GM19099 (cell line): Measurements from ENCODE around the gene RAD51B.

Experiments
- POLR2A ChIP-seq: IDR thresholded peaks from 3 replicates; pipeline ENCODE4 v1.6.1; 2011; ENCODE audit warnings: low read depth; ENCODE audit not compliant: insufficient read length; ENCODE audit errors: extremely low read depth

Gene RAD51B

DNA sequence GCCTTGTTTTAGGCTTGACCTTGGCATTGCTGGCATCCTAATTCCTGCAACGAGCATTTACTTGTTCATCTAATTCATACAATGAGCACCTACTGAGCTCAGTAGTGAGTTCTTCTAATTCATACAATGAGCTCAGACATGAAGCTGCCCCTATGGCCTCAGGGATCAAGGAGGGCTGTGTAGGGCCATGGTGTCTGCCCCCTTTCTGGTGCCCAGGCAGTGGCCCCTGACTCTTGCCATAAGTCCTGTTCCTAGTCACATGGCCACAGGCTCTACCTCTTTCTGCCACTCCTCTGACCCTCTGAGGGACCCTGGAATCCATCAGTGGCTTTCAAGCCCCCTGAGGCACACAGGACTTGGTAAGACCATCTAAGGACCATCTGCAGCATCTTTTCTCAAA lies 824.5 kb downstream of the RAD51B start:
- no peak for TF ChIP-seq POLR2A

DNA sequence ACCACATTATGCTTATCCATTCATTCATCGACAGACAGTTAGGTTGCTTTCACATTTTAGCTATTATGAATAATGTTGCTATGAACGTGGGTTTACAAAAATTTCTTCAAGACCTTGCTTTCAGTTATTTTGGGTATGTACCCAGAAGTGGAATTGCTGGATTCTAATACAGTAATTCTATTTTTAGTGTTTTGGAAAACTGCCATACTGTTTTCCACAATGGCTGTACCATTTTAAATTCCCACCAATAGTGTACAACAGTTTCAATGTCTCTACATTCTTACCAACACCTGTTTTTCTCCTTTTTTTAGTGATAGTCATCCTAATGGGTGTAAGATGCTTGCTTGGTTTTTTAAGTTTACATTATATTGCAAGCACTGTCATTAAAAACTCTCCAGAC lies 825.8 kb downstream of the RAD51B start:
- TF ChIP-seq POLR2A, result no peak

DNA sequence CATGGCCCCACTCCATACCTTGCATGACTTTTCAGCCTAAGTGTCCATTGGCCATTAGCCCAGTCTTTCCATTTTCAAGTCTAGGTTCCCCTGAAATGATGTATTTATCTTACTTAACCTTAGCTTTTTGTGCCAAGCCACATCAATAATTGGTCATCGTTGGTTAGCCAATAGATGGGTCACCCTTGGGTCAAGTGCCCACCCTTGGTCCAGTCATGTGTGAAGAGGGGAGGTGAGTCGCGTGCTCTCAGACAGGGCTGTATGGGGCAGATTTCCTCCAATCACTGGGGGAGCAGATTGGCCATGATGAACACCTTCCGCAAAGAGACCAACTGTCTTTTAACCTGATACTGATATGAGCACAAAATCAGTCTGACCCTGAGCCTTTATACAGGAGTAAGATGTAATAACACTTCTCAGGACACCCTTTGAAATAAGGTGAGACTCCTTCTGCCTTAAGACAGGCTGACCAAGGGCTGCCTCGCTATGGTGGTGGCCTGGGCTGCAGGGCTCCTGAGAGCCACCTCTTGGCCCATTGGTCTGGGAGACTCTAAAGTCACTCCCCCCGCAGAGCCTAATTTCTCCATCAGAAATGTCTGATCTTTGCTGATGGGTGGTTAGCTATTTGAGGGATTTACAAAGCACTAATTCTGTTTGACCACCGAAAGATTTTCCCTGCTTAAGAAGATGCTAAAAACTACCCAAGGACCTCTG lies 830.1 kb downstream of the RAD51B start:
- no peak for TF ChIP-seq POLR2A

DNA sequence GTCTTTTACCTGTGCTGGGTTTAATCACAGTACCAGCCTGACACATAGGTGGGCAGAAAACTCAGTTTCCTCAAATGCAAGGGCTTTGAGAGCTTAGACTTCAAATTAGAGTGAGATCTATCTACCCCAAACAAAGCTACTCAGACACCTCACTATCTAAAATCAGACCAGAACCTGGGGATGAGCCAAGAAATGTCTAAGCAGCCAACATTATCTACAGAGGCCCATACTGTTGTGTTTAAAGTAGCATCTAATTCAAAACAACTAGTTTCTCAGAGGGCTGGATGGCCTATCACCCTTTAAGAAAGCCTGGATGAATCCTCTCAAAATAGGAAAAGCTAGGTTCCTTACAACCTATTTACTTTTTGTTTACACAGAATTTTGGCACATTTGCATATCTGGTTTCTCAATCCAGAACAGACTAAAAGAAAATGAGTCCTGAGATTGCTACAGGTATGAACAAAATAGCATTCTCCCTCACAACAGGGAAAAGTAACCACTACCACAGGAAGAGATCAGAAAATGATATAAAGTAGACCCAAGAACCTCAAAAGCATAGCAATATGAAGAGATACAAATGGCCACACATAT lies 830.9 kb downstream of the RAD51B start:
- TF ChIP-seq POLR2A, result no peak

DNA sequence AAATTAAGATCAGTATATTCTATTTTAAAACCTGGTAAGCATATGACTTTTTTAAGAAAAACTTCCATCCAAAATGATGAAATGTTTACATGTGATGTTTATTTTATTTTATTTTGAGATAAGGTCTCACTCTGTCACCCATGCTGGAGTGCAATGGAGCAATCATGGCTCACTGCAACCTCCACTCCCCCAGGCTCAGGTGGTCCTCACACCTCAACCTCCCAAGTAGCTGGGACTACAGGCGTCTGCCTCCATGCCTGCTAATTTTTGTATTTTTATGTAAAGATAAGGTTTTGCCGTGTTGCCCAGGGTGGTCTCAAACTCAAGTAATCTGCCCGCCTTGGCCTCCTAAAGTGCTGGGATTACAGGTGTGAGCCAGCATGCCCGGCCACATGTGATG lies 831.5 kb downstream of the RAD51B start:
- no peak for TF ChIP-seq POLR2A

DNA sequence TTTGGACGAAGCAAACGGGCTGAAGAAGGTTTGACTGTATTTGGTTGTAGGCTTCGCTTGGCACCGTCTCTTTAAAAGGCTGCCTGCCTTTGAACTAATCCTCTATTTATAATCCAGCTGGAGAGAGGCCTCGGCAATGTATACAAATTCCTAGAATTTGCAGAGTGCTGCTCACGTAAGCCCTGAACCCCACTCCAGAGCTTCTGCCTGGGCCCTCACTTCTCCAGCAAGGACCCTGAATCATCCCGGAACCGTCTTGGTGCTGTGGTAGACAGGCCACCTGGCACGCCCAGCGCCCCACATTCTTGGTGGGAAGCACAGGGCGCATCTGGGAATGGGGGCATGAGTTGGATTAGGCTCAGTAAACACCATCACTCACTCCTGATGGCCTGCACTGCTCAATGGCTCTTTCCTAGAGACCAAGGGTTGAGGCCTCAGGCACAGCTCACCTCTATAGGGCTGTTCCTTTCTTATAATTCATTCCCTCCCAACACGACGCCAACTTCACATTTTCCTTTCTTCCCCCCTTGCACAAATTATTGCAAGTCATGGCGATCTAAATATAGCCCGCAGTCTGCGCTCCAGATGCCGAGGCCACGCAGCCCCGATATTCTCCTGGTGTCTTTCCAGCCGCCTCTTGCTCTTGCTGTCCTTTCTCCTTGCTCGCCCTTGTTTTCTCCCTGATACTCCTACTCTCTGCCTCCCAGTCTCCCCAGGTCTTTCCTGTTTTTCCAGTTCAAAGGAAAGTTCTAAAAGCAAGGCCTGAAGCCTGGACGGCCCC lies 832.3 kb downstream of the RAD51B start:
- TF ChIP-seq POLR2A, result no peak

DNA sequence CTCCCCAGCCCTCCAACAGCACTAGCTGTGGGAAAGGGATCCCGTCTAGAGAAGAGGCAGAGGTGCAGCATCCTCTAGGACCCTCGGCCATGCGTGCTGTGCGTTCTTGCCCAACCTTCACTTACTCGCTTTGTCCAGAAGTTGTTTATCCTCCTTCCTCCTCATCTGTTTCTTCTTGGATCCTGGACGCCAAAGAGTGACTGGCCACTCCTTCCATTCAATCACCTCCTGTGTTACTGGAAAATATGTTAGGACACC lies 832.8 kb downstream of the RAD51B start:
- no peak for TF ChIP-seq POLR2A

DNA sequence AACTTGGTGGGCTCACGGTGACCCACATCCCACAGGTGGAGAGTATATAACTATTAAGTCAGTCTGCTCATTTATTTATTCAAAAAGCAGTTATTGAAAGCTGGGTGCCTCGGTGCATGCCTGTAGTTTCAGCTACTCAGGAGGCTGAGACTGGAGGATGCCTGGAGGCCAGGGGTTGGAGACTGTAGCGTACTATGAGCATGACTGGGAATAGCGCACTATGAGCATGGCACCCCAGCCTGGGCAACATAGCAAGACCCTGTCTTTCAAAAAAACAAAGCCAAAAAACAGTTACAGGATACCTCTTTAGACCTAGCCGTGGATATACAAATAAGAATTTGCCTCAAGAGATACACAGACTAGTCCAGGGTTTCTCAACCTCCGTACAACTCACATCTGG lies 833.5 kb downstream of the RAD51B start:
- no peak for TF ChIP-seq POLR2A

DNA sequence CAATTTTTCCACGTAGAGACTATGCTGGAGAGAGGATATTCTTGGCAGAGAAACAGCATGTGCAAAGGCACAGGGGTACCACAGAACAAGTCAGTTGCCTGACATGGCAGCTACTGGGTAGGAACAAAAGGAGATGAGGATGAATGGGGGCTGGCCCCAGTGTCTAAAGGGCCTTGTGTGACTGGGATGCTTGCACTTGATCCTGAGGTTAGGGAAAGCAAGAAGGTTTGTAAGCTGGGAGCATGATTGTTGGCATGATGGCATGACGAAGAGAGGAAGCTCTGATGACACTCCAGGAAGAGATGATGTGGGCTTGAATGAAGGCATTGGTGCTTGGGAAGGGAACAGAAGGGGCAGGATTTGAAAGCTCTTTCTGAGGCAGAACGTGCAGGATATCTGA lies 834.2 kb downstream of the RAD51B start:
- TF ChIP-seq POLR2A, result no peak

DNA sequence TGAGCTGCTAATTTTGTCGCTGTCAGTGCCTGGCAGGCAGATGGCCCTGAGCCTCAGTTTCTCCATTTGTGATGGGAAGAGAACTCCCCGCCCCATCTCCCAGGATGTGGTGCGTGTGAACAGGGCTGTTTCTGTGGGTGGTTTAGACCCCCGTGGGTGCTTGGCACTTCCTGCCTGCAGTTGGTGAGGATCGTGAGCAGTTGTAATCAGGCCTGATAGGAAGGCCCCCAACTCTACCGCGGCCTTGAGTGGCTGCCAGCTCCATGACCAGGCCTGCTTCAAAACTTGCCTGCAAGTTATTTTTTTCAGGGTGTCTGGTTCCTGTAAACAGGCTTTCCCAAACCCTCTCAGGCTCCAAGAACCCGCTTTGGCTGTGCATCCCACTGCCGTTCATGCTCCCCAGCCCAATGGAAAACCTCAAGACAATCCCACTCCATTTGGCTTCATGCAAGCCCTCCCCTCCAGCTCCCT lies 834.9 kb downstream of the RAD51B start:
- no peak for TF ChIP-seq POLR2A

DNA sequence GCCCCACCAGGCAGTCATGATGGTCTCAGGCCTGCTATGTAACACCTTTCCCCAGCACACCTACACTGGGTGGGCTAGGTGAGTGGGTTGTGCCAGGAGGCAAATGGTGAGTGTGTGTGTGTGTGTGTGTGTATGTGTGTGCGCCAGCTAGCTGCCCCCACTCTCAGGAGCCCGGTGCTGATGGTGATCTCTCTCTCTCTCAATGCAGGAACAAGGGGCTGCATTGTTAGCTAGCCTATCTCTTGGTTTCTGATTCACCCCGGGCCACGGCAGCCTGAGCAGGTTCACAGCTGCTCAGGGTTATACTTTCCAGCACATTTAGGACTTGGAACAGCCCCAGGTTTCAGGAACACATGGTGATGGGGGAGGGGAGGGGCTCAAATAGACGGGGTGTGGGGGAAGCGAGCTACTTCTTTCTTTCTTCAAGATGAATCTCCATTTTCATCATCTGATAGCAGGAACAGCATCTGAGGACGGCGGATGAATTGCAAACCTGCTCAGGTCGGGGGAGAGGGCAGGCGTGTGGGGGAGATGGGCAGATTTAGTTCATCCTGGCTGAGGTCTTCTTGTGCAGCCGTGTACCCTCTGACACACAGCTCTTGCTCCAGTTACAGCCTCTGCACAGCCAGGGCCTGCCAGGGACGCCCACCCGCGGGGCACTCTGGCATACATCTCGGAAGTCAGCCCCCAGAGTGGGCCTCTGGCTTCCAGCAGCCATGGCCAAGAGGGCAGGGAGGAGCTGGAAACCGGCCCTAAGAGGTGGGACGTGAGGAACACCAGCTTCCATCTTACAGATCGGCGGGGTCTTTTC lies 835.6 kb downstream of the RAD51B start:
- TF ChIP-seq POLR2A, result no peak

DNA sequence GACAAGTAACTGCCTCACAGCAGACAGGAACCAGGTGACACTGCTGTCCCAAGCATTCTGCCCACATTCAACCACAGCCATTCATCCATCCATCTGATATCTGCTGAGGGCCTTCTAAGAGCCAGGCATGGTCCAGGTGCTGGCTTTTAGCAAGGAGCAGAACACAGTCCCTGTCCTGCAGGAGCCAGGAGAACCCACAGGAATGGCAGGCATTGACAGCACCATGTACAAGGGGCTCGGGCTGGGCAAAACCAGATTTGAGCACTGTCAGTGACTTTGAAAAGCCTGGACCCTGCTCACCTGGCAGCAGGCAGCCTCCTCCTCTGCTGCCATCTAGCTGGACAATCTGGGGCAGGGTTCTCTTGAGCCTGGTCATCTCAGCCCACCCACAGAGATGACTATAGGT lies 836.3 kb downstream of the RAD51B start:
- TF ChIP-seq POLR2A, result no peak

DNA sequence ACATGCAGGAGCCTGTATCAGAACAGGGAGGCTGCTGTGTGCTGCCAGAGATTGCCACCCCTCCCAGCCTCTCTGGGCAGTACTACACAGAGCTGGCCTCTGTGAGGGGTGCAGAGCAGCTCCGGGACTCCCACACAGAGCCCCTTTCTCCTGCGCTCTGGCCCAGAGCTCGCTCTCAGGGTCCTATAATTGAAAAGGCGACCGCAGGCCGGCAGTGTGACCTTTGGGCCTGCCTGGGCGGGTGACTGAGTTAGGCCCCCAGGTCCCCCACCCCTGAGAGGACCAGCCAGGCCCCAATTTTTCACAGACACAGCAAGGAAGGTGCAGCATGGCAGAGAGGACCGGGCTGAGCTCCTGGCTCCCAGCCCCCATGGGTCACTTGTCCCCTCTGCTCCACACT lies 836.9 kb downstream of the RAD51B start:
- no peak for TF ChIP-seq POLR2A

DNA sequence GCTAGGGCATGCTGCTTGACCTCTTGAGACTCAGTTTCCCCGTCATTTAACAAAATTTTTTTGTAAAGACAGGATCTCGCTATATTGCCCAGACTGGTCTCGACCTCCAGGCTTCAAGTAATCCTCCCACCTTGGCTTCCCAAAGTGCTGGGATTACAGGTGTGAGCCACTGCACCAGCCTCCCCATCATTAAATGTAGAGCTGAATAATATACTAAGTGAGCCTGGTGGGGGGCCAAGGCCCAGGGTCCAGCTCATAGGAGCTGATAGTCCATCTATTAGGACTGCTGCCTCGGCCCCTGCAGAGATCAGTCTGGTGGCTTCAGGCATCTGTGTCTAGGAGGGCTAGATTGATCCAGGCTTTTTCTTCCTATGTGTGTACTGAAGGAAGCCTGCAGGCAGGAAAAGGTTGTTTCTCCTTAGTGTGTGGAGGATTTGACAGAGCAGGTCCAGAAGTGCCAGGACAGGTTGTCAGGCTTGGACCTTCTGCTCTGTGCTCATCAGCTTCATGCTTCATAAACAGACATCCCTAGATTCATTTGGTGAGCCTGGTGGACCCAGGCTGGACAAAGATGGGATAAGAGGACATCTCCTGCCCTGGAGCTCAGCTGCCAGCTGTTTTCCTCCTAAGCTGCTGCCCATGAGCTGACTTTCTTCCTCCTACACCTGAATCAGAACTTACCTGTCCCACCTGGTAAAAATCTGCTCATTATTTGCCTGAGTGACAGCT lies 837.9 kb downstream of the RAD51B start:
- TF ChIP-seq POLR2A, result no peak

DNA sequence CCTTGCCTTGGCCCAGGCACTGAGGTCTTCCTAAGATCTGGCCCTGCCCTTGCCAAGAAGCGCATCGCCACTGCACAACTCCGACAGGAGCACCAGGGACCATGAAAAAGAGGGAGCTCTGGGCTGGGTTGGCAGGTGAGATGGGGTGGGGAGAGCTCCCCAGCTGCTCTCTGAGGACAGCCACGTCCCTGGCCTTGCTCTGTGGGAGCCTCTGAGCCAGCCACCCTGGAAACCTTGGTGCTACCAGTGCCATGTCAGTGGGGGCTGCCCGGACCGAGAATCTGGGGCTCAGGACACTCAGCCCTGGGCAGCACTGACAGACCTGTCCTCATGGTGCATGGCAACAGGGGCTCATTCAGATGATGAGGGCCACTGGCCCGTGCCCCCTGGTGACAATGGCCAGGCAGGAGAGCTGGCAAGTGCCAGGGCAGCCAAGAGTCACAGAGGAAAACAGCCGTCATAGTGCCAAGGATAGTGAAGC lies 838.5 kb downstream of the RAD51B start:
- TF ChIP-seq POLR2A, result no peak
